SU-DHL-6 (cell line): ENCODE data around the gene CELA1.

Experiments used
- H2AFZ ChIP-seq: fragments of 200-600 bp; sonication (generic); 2 replicates; pipeline ENCODE4 v1.6.1; 2014; ENCODE audit warnings: low read depth, mild to moderate bottlenecking, moderate library complexity, mixed read lengths, antibody characterized with exemption, low read length; ENCODE audit not compliant: severe bottlenecking
- H3F3A ChIP-seq: fragments of 200-600 bp; shearing (Covaris generic); 2 replicates; pipeline ENCODE4 v1.6.0; 2016; ENCODE audit warnings: antibody characterized with exemption, mild to moderate bottlenecking; ENCODE audit not compliant: insufficient read depth
- H3K27ac ChIP-seq: fragments of 200-600 bp; sonication (generic); 2 replicates; pipeline ENCODE4 v1.5.1; 2016; ENCODE audit warnings: low read depth, mild to moderate bottlenecking, low read length, moderate library complexity, mixed read lengths
- H3K27me3 ChIP-seq: fragments of 200-600 bp; sonication (generic), shearing (Covaris generic); 2 replicates; pipeline ENCODE4 v1.6.0; 2014; ENCODE audit warnings: mild to moderate bottlenecking, low read length
- H3K36me3 ChIP-seq: fragments of 200-600 bp; sonication (generic); 2 replicates; pipeline ENCODE4 v1.6.1; 2014; ENCODE audit warnings: mild to moderate bottlenecking, low read length, mixed read lengths
- H3K4me2 ChIP-seq: fragments of 300-600, 200-600 bp; shearing (Covaris generic), sonication (generic); 2 replicates; pipeline ENCODE4 v1.6.0; 2014; ENCODE audit warnings: low read length, low read depth, mild to moderate bottlenecking; ENCODE audit not compliant: poor library complexity, severe bottlenecking
- H3K4me3 ChIP-seq: fragments of 200-600 bp; sonication (generic); 2 replicates; pipeline ENCODE4 v1.5.1; 2014; ENCODE audit warnings: antibody characterized with exemption, low read length, mild to moderate bottlenecking, mixed read lengths; ENCODE audit not compliant: insufficient read depth, poor library complexity, severe bottlenecking
- H3K79me2 ChIP-seq: fragments of 200-600 bp; sonication (generic); 2 replicates; pipeline ENCODE4 v1.6.1; 2014; ENCODE audit warnings: mild to moderate bottlenecking, low read length, moderate library complexity; ENCODE audit not compliant: insufficient read depth
- H3K9ac ChIP-seq: fragments of 200-600 bp; sonication (generic); 2 replicates; pipeline ENCODE4 v1.7.0; 2014; ENCODE audit warnings: mild to moderate bottlenecking, low read length
- H3K9me2 ChIP-seq: fragments of 200-600 bp; sonication (generic); replicated peaks from 2 replicates; pipeline ENCODE4 v1.6.1; 2014; ENCODE audit warnings: low read length; ENCODE audit not compliant: insufficient read depth
- H3K9me3 ChIP-seq: fragments of 200-600 bp; sonication (generic); 2 replicates; pipeline ENCODE4 v1.6.1; 2014; ENCODE audit warnings: low read length, mixed read lengths; ENCODE audit not compliant: insufficient read depth
- H4K20me1 ChIP-seq: fragments of 200-600 bp; sonication (generic); 2 replicates; pipeline ENCODE4 v1.6.1; 2014; ENCODE audit warnings: low read depth, mild to moderate bottlenecking, antibody characterized with exemption, low read length, moderate library complexity, mixed read lengths
- EZH2phosphoT487 ChIP-seq: fragments of 200-600 bp; sonication (generic), shearing (Covaris generic); conservative IDR thresholded peaks from 2 replicates; pipeline ENCODE4 v1.6.1; 2018; ENCODE audit warnings: mild to moderate bottlenecking, antibody characterized with exemption, low read length, moderate library complexity, mixed read lengths
- TF ChIP-seq, protein P1 (sequence below): fragments of 200-600 bp; sonication (generic); IDR thresholded peaks from one replicate; pipeline ENCODE4 v1.5.1; 2017; ENCODE audit warnings: antibody characterized with exemption, mild to moderate bottlenecking, low read length, moderate library complexity; ENCODE audit not compliant: insufficient read depth, poor library complexity, severe bottlenecking

CELA1 gene

DNA sequence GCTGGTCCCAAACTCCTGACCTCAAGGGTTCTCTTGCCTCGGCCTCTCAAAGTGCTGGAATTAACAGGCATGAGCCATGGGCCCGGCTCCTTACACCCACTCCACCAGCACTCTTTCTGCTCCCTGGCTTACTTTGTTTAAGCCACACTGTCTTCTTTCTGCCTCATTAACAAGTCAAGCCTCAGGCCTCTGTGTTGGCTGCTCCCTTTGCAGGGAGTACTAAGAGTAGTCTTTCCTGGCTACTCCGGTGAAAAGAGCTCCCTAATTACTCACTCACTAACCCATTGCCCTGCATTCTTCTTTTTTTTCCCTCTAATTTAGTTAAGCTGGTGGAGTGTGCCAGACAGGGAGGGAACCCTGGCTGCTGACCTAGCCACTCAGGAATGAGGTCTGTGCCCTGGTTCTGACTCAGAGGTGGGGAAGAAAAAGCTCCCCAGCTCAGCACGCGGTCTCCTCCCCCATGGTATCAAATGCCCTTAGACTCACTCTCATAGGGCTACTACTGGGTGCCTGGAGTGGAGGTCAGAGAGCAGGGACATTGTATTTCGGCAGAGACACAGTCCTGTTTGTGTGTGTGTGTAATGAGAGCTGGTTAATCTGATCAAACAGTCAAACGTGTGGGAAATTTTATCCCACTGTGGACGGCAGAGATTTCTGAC, 24.9 kb upstream of the CELA1 start:
- Histone ChIP-seq H3K4me3 (no peak overlapping the region), H2AFZ (no peak overlapping the region), H3K27ac (no peak overlapping the region)

DNA sequence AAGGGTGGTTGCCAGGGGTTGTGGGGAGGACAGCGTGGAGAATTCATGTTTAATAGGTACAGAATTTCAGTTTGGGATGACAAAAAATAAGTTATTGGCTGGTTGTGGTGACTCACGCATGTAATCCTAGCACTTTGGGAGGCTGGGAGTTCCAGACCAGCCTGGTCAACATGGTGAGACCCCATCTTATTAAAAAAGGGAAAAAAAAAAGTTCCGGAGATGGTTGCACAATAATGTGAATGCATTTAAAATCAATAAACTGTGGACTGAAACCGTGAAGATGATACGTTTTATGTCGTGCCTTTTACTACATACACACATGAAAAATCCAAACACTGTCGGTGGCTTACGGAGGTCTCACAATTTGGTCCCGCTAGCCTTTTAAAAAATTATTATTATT, 24.2 kb upstream of the CELA1 start:
- Histone ChIP-seq H3K27me3 (no peaks in the 10 kb centered on the region), H3K9me2 (no peaks in the 10 kb centered on the region), H3K9me3 (no peaks in the 10 kb centered on the region), H3K79me2 (no peaks in the 10 kb centered on the region), H3K27ac (no peak overlapping the region), H4K20me1 (no peaks in the 10 kb centered on the region), H3K4me3 (no peak overlapping the region), H3K4me2 (no peak overlapping the region), H3K36me3 (no peaks in the 10 kb centered on the region), H3F3A (no peaks in the 10 kb centered on the region), H3K9ac (no peak overlapping the region), H2AFZ (no peak overlapping the region)
- TF ChIP-seq EZH2phosphoT487, result no peak
- TF ChIP-seq, protein P1, sequence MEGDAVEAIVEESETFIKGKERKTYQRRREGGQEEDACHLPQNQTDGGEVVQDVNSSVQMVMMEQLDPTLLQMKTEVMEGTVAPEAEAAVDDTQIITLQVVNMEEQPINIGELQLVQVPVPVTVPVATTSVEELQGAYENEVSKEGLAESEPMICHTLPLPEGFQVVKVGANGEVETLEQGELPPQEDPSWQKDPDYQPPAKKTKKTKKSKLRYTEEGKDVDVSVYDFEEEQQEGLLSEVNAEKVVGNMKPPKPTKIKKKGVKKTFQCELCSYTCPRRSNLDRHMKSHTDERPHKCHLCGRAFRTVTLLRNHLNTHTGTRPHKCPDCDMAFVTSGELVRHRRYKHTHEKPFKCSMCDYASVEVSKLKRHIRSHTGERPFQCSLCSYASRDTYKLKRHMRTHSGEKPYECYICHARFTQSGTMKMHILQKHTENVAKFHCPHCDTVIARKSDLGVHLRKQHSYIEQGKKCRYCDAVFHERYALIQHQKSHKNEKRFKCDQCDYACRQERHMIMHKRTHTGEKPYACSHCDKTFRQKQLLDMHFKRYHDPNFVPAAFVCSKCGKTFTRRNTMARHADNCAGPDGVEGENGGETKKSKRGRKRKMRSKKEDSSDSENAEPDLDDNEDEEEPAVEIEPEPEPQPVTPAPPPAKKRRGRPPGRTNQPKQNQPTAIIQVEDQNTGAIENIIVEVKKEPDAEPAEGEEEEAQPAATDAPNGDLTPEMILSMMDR, result no peak

More for the DNA sequence above, 24.9 kb upstream of the CELA1 start:
- Histone ChIP-seq H3K27me3 (no peaks in the 10 kb centered on the region), H3F3A (no peaks in the 10 kb centered on the region), H3K9me2 (no peaks in the 10 kb centered on the region), H4K20me1 (no peaks in the 10 kb centered on the region), H3K36me3 (no peaks in the 10 kb centered on the region), H3K9ac (no peak overlapping the region), H3K79me2 (no peaks in the 10 kb centered on the region), H3K9me3 (no peaks in the 10 kb centered on the region), H3K4me2 (no peak overlapping the region)
- TF ChIP-seq, protein P1, result no peak
- TF ChIP-seq EZH2phosphoT487, result no peak

DNA sequence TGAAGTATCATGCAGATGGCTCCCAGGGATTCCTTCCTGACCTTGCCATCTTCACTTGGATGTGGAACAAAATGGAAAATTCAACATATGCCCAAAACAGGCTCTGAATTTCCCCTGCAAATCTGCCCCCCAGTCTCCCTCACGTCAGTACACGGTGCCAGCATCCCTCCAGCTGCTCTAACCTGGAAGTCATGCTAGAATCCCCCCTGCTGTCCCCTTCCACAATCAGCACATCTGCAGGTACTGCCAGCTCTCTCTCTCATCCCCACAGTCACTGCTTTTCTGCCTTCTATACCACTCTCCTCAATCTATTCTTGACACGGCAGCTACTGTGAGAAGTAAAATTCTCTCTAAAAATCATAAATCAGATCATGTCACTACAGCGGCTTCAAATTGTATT, 23.1 kb upstream of the CELA1 start:
- H3K36me3 ChIP-seq, result no peaks in the 10 kb centered on the region
- no peak overlapping the region for H2AFZ ChIP-seq
- H3K9me2 ChIP-seq, result no peaks in the 10 kb centered on the region
- H3K27ac ChIP-seq, result no peak overlapping the region
- H4K20me1 ChIP-seq, result no peaks in the 10 kb centered on the region
- no peaks in the 10 kb centered on the region for H3F3A ChIP-seq
- peak overlapping the region; percentile 3 for H3K4me2 ChIP-seq
- H3K9me3 ChIP-seq, result no peaks in the 10 kb centered on the region
- no peak overlapping the region for H3K4me3 ChIP-seq
- H3K27me3 ChIP-seq, result no peaks in the 10 kb centered on the region
- H3K9ac ChIP-seq, result no peak overlapping the region
- TF ChIP-seq, protein P1, result no peak
- TF ChIP-seq EZH2phosphoT487, result no peak
- no peaks in the 10 kb centered on the region for H3K79me2 ChIP-seq
